Measurements from ENCODE around the gene LMF1. TPM values are rescaled to one million over a fixed set of nuclear protein-coding genes. Genes with fewer than 3 reads are reported as not detected.

LMF1 gene
- total RNA-seq, 1 experiment from 2014 or later, result 12.2 TPM

GRCh38 chr16:872436-873242 is 98.1 kb downstream of the LMF1 start:
- Histone ChIP-seq H3K4me2 (ENCODE audit: low read depth, low read length, poor library complexity, severe bottlenecking) (no peak overlapping the region), H3K9me3 (ENCODE audit: low read length) (no peaks in the 10 kb centered on the region), H3K27me3 (ENCODE audit: low read length) (no peaks in the 10 kb centered on the region), H3K4me1 (ENCODE audit: low read length) (no peaks in the 10 kb centered on the region), H3K9ac (ENCODE audit: low read length) (no peak overlapping the region), H3K27ac (ENCODE audit: low read length) (no peak overlapping the region), H2AFZ (ENCODE audit: low read length) (no peak overlapping the region), H3K36me3 (ENCODE audit: insufficient read depth, low read length) (no peaks in the 10 kb centered on the region), H3K4me3 (ENCODE audit: low read length) (no peak overlapping the region), H4K20me1 (ENCODE audit: insufficient read depth, low read depth, low read length) (no peaks in the 10 kb centered on the region), H3K9me2 (replicated peaks; ENCODE audit: insufficient read depth, low read length) (no peaks in the 10 kb centered on the region), H3K79me2 (ENCODE audit: low read length) (no peaks in the 10 kb centered on the region)
- DNase-seq, result no peak

GRCh38 chr16:871562-872345 is 99.0 kb downstream of the LMF1 start:
- no peaks in the 10 kb centered on the region for H3K79me2 ChIP-seq (ENCODE audit: low read length)
- H3K4me1 ChIP-seq (ENCODE audit: low read length), result no peaks in the 10 kb centered on the region
- H3K36me3 ChIP-seq (ENCODE audit: insufficient read depth, low read length), result no peaks in the 10 kb centered on the region
- H2AFZ ChIP-seq (ENCODE audit: low read length), result no peak overlapping the region
- no peak for DNase-seq
- no peaks in the 10 kb centered on the region for H3K9me2 ChIP-seq (replicated peaks; ENCODE audit: insufficient read depth, low read length)
- H4K20me1 ChIP-seq (ENCODE audit: insufficient read depth, low read depth, low read length), result no peaks in the 10 kb centered on the region
- H3K9me3 ChIP-seq (ENCODE audit: low read length), result no peaks in the 10 kb centered on the region
- no peak overlapping the region for H3K4me2 ChIP-seq (ENCODE audit: low read depth, low read length, poor library complexity, severe bottlenecking)
- no peak overlapping the region for H3K9ac ChIP-seq (ENCODE audit: low read length)
- H3K27me3 ChIP-seq (ENCODE audit: low read length), result no peaks in the 10 kb centered on the region
- H3K4me3 ChIP-seq (ENCODE audit: low read length), result no peak overlapping the region
- H3K27ac ChIP-seq (ENCODE audit: low read length), result no peak overlapping the region

- Histone ChIP-seq H3K4me2 (ENCODE audit: low read depth, low read length, poor library complexity, severe bottlenecking) (no peak overlapping the region), H3K4me1 (ENCODE audit: low read length) (no peaks in the 10 kb centered on the region), H3K27ac (ENCODE audit: low read length) (no peak overlapping the region), H3K9me3 (ENCODE audit: low read length) (no peaks in the 10 kb centered on the region), H4K20me1 (ENCODE audit: insufficient read depth, low read depth, low read length) (no peaks in the 10 kb centered on the region), H3K9ac (ENCODE audit: low read length) (no peak overlapping the region), H3K36me3 (ENCODE audit: insufficient read depth, low read length) (no peaks in the 10 kb centered on the region), H3K79me2 (ENCODE audit: low read length) (no peaks in the 10 kb centered on the region), H3K9me2 (replicated peaks; ENCODE audit: insufficient read depth, low read length) (no peaks in the 10 kb centered on the region), H3K27me3 (ENCODE audit: low read length) (no peaks in the 10 kb centered on the region), H2AFZ (ENCODE audit: low read length) (no peak overlapping the region), H3K4me3 (ENCODE audit: low read length) (no peak overlapping the region)
- no peak for DNase-seq
Measured at GRCh38 chr16:870856-871561, 99.8 kb downstream of the LMF1 start.

GRCh38 chr16:869823-870641 is 100.8 kb downstream of the LMF1 start:
- no peak overlapping the region for H3K27ac ChIP-seq (ENCODE audit: low read length)
- no peak overlapping the region for H3K9ac ChIP-seq (ENCODE audit: low read length)
- no peak for DNase-seq
- H3K4me2 ChIP-seq (ENCODE audit: low read depth, low read length, poor library complexity, severe bottlenecking), result no peak overlapping the region
- no peaks in the 10 kb centered on the region for H3K79me2 ChIP-seq (ENCODE audit: low read length)
- H3K9me2 ChIP-seq (replicated peaks; ENCODE audit: insufficient read depth, low read length), result no peaks in the 10 kb centered on the region
- H3K36me3 ChIP-seq (ENCODE audit: insufficient read depth, low read length), result no peaks in the 10 kb centered on the region
- no peak overlapping the region for H2AFZ ChIP-seq (ENCODE audit: low read length)
- no peaks in the 10 kb centered on the region for H3K4me1 ChIP-seq (ENCODE audit: low read length)
- H3K27me3 ChIP-seq (ENCODE audit: low read length), result no peaks in the 10 kb centered on the region
- H3K4me3 ChIP-seq (ENCODE audit: low read length), result no peak overlapping the region
- no peaks in the 10 kb centered on the region for H4K20me1 ChIP-seq (ENCODE audit: insufficient read depth, low read depth, low read length)
- no peaks in the 10 kb centered on the region for H3K9me3 ChIP-seq (ENCODE audit: low read length)

GRCh38 chr16:868846-869822 is 101.7 kb downstream of the LMF1 start:
- Histone ChIP-seq H3K4me1 (ENCODE audit: low read length) (no peaks in the 10 kb centered on the region), H3K27ac (ENCODE audit: low read length) (no peak overlapping the region), H3K9me2 (replicated peaks; ENCODE audit: insufficient read depth, low read length) (no peaks in the 10 kb centered on the region), H3K4me3 (ENCODE audit: low read length) (no peak overlapping the region), H3K79me2 (ENCODE audit: low read length) (no peaks in the 10 kb centered on the region), H3K4me2 (ENCODE audit: low read depth, low read length, poor library complexity, severe bottlenecking) (no peak overlapping the region), H3K9ac (ENCODE audit: low read length) (no peak overlapping the region), H2AFZ (ENCODE audit: low read length) (no peak overlapping the region), H4K20me1 (ENCODE audit: insufficient read depth, low read depth, low read length) (no peaks in the 10 kb centered on the region), H3K36me3 (ENCODE audit: insufficient read depth, low read length) (no peaks in the 10 kb centered on the region), H3K9me3 (ENCODE audit: low read length) (no peaks in the 10 kb centered on the region), H3K27me3 (ENCODE audit: low read length) (no peaks in the 10 kb centered on the region)
- DNase-seq, result no peak

GRCh38 chr16:868386-868755 is 102.4 kb downstream of the LMF1 start:
- H3K9ac ChIP-seq (ENCODE audit: low read length), result no peak overlapping the region
- no peak for DNase-seq
- H2AFZ ChIP-seq (ENCODE audit: low read length), result no peak overlapping the region
- no peaks in the 10 kb centered on the region for H3K9me3 ChIP-seq (ENCODE audit: low read length)
- no peaks in the 10 kb centered on the region for H3K79me2 ChIP-seq (ENCODE audit: low read length)
- H3K4me3 ChIP-seq (ENCODE audit: low read length), result no peak overlapping the region
- H3K4me2 ChIP-seq (ENCODE audit: low read depth, low read length, poor library complexity, severe bottlenecking), result no peak overlapping the region
- H4K20me1 ChIP-seq (ENCODE audit: insufficient read depth, low read depth, low read length), result no peaks in the 10 kb centered on the region
- H3K27ac ChIP-seq (ENCODE audit: low read length), result no peak overlapping the region
- H3K9me2 ChIP-seq (replicated peaks; ENCODE audit: insufficient read depth, low read length), result no peaks in the 10 kb centered on the region
- no peaks in the 10 kb centered on the region for H3K4me1 ChIP-seq (ENCODE audit: low read length)
- no peaks in the 10 kb centered on the region for H3K36me3 ChIP-seq (ENCODE audit: insufficient read depth, low read length)
- no peaks in the 10 kb centered on the region for H3K27me3 ChIP-seq (ENCODE audit: low read length)
